Measurements from ENCODE around the gene CXCL16.
A peak's percentile ranks its signal among the peaks of the same experiment; 100 is the strongest.

CXCL16 gene

GRCh38 chr17:4739122-4740024 is at the start of gene CXCL16, which contains the start of gene ZMYND15:
Gene CXCL16 (minus strand): TSS chr17:4739928. CDS start chr17:4739339, 589 bp downstream.
Gene ZMYND15 (plus strand): TSS chr17:4739833. CDS start chr17:4740549, 716 bp downstream.
- no peak for DNase-seq (ENCODE audit: low read depth)
- TF ChIP-seq CTCF (conservative IDR thresholded peaks at IDR 0.05; ENCODE audit: low read depth, low read length) = no peak
- peak within 1 kb of the TSS; percentile 50 for H3K4me3 ChIP-seq (ENCODE audit: low read length)

- TF ChIP-seq CTCF (conservative IDR thresholded peaks at IDR 0.05; ENCODE audit: low read depth, low read length) = no peak
- no peak for DNase-seq (ENCODE audit: low read depth)
- H3K4me3 ChIP-seq (ENCODE audit: low read length) = peak within 1 kb of the TSS; percentile 61
These were observed 49.3 kb upstream of the CXCL16 start, which contains the start of gene GLTPD2 for GRCh38 chr17:4788807-4789700. Gene GLTPD2 (plus strand): TSS chr17:4788964. CDS start chr17:4789012, 48 bp downstream.

GRCh38 chr17:4788159-4788806 is 48.6 kb upstream of the CXCL16 start:
- no peak for DNase-seq (ENCODE audit: low read depth)
- no peak overlapping the region for H3K4me3 ChIP-seq (ENCODE audit: low read length)
- no peak for TF ChIP-seq CTCF (conservative IDR thresholded peaks at IDR 0.05; ENCODE audit: low read depth, low read length)

GRCh38 chr17:4786516-4786915 is 46.8 kb upstream of the CXCL16 start:
- TF ChIP-seq CTCF (conservative IDR thresholded peaks at IDR 0.05; ENCODE audit: low read depth, low read length) = no peak
- no peak for DNase-seq (ENCODE audit: low read depth)
- no peak overlapping the region for H3K4me3 ChIP-seq (ENCODE audit: low read length)

GRCh38 chr17:4786106-4786511 is 46.4 kb upstream of the CXCL16 start, which contains the start of gene VMO1:
Gene VMO1 (minus strand): TSS chr17:4786364. CDS start chr17:4786352, 12 bp downstream.
- TF ChIP-seq CTCF (conservative IDR thresholded peaks at IDR 0.05; ENCODE audit: low read depth, low read length) = no peak
- H3K4me3 ChIP-seq (ENCODE audit: low read length) = no peak within 1 kb of the TSS
- DNase-seq (ENCODE audit: low read depth) = no peak

- DNase-seq (ENCODE audit: low read depth) = no peak
- no peak overlapping the region for H3K4me3 ChIP-seq (ENCODE audit: low read length)
- no peak for TF ChIP-seq CTCF (conservative IDR thresholded peaks at IDR 0.05; ENCODE audit: low read depth, low read length)
These were observed 45.8 kb upstream of the CXCL16 start for GRCh38 chr17:4785311-4786105.

Measured in retinal pigment epithelial cell (primary cell).